GM19467 (cell line): Measurements from ENCODE around the gene ANKRD18B.
"Not testable (repeated sequence)": the region's sequence is repeated elsewhere in the genome, so short reads cannot be mapped to it uniquely, and the experiment has no call there.

Source experiments
- ATAC-seq: cut with Tn5 transposase; IDR thresholded peaks from one replicate; pipeline ENCODE4 v1.9.1; 2021; ENCODE audit warnings: mild to moderate bottlenecking, moderate library complexity; ENCODE audit not compliant: unreplicated experiment

Gene ANKRD18B

DNA sequence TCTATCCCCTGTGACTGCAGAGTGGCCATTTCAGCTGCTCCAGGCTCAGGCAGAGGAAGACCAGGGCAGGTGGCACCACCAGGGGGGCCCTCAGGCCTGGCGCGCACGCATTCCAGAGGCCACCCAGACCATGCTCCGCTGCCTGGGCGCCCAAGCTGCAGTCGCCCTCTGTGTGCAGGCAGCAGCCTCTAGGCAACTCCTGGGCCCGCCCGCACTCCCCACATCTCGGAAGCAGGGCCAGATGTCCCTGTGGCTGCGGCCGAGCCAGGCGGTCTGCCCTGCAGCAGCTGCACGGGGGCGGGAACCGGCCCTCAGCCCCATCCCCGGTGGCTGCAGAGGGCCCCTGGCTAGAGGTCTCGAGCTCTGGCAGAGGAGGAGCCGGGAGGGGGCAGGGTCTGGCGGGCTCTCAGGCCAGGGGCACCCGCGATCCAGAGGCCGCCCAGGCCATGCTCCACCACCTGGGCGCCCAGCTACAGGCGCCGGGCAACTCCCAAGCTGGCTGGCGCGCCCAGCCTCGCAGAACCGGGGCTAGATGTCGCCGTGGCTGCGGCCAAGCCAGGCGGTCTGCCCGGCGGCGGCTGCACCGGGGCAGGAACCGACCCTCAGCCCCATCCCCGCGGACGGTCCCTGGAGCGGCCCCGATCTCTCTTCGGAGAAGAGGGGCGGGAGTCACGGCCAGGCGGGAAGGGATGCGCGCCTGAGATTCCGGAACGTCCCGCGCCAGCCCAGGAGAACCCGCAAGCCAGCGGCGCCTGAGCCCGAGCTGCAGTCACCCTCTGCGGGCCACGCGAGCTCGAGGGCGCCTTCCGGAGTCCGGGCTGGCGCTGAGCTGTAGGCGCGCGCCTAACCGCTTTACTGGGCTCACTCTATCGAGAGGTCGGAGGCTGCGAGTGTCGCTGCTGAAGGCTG, at the start of gene ANKRD18B:
Gene ANKRD18B, plus strand, starts transcription at position 855 of the 909 bp plus-strand sequence. CDS start 239 bp downstream, outside the sequence.
- not testable (repeated sequence) for ATAC-seq

DNA sequence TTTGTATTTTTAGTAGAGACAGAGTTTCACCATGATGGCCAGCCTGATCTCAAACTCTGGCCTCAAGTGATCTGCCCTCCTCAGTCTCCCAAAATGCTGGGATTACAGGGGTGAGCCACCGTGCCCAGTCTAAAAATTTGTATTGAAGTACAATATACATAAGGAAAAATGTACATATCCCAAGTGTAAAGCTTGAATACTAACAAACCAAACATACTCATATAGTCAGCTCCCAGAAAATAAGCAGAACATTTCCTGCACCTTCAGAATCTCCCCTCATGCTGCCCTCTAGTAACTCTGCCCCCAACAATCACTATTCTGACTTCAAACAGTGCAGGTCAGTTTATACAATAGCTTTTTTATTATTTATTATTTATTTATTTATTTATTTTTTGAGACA, 48.7 kb upstream of the ANKRD18B start:
- no peak for ATAC-seq

DNA sequence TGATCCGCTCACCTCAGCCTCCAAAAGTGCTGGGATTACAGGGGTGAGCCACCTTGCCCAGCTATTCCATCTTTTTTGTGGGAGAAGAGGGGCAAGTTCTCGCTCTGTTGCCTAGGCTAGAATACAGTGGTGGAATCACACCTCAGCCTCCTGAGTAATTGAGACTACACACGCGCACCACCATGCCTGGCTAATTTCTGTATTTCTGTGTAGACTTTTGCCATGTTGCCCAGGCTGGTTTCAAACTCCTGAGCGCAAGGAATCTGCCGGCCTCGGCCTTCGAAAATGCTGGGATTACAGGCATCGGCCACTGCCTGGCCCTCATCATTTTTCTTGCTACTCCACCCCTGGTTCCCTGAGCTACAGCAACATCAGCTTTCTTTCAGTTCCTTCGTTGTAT, 47.5 kb upstream of the ANKRD18B start:
- ATAC-seq: no peak

DNA sequence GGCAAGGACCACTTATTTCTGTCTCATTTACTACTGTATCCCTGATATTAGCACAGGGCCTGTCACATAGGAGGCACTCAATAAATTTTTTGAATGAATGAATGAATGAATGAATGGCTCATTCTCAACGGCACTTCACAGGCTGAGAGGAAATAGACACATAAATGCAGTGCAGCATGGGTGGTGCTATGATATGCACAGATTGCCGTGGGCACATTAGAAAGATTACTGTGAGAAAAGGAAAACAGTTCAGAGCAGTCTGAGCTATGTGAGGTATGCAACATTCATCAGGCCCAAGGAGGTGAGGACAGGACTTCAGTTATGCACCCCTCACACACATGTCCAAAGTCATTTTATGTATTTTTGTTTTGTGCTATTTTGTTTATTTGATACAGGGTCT, 43.9 kb upstream of the ANKRD18B start:
- no peak for ATAC-seq

DNA sequence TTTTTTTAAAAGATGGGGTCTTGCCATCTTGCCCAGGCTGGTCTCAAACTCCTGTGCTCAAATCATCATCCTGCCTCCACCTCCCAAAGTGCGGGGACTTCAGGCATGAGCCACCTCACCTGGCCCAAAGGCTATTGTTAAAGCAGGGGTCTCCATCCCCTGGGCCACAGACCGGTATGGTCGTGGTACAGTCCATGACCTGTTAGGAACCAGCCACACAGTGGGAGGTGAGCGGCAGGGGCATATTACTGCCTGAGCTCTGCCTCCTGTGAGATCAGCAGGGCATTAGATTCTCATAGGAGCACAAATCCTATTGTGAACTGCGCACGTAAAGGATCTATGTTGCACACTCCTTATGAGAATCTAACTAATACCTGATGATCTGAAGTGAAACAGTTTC, 43.1 kb upstream of the ANKRD18B start:
- no peak for ATAC-seq

DNA sequence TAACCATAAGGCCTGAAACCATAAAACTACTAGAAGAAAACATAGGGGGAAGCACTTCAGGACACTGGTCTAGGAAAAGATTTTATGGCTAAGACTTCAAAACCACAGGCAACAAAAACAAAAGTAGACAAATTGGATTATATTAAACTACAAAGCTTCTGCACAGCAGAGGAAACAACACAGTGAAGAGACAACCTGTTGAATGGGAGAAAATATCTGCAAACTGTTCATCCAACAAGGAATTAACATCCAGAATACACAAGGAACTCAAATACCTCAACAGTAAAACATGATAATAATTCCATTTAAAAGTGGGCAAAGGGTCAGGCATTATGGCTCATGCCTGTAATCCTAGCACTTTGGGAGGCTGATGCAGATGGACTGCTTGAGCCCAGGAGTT, 38.7 kb upstream of the ANKRD18B start:
- ATAC-seq: not testable (repeated sequence)

DNA sequence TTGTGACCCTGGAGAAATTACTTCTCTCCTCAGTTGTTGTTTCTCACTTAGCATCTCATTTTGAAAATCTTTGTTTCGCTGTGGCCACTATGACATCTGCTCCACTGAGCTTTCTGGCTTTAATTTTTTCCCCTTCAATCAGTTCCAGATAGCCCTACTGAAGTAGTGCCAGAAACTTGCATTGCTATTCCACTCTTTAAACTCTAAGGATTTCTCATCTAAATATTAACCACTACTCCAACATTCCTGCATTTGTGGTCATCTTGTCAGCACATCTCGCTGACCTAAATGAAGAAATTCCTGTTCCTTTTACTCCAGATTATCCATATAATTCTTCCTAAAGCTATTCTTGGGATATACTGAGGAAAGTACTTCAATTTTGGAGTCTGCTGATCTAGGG, 35.0 kb upstream of the ANKRD18B start:
- ATAC-seq: no peak

DNA sequence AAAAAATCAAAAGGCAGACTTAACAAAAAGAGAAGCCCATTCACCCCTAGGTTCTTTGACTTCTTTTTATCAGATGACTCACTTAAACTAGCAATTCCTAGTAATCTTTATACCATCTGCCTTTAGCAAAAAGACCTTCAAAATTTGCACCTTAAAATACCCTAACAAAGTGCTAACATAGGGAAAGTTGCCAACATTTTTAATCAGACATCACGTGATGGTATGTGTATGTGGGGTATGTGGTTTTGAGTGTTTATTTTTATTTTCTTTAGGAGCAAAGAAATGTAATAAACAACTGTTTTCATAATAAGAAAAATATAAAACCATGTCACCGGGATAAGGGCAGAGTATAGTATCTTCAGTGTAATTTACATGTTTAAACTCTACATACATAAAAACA, 30.2 kb upstream of the ANKRD18B start:
- not testable (repeated sequence) for ATAC-seq

DNA sequence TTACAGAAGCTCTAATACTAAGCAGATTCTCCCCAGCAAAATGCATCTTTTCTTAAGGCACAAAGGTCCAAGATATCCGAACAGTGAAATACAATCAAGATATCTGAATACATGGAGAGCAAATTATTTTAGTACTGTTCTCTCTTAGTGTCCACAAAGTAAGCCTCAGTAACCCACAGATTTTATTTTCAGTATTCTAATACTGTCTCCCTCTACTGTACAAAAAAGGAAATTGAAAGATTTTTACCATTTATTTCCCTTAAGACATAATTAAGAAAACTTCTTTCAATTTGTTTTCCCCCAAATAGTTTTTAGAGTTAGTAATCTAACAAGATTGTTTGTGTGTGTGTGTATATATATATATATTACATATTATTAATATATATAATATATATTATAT, 25.7 kb upstream of the ANKRD18B start:
- no peak for ATAC-seq

DNA sequence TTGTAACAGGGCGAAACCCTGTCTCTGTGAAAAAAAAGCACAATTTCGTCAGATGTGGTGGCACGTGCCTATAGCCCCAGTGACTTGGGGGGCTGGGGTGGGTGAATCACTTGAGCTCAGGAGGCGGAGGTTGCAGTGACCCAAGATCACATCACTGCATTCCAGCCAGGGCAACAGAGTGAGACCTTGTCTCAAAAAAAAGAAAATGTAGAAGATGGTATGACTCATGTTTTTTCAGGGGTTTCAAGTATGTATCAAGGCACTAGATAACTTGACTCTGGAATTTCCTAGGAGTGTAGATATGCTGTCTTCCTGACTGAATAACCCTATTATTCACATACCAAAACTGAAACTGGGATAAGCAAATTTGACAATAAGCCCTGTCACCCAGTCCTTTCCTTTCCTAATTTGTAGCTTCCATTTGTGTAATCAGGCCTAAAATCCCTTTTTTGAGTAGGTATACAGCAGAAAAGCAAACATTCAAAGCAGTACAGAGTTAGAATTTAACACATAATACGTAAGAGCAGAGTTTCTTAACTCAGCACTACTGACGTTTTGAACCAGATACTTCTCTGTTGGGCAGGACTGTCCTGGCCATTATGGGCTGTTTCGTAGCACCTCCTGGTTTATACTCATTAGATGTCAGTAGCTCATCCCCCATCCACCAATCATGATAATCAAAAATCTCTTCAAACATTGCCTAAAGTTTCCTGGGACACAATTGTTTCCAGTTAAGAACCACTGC, 17.3 kb upstream of the ANKRD18B start:
- ATAC-seq: no peak

DNA sequence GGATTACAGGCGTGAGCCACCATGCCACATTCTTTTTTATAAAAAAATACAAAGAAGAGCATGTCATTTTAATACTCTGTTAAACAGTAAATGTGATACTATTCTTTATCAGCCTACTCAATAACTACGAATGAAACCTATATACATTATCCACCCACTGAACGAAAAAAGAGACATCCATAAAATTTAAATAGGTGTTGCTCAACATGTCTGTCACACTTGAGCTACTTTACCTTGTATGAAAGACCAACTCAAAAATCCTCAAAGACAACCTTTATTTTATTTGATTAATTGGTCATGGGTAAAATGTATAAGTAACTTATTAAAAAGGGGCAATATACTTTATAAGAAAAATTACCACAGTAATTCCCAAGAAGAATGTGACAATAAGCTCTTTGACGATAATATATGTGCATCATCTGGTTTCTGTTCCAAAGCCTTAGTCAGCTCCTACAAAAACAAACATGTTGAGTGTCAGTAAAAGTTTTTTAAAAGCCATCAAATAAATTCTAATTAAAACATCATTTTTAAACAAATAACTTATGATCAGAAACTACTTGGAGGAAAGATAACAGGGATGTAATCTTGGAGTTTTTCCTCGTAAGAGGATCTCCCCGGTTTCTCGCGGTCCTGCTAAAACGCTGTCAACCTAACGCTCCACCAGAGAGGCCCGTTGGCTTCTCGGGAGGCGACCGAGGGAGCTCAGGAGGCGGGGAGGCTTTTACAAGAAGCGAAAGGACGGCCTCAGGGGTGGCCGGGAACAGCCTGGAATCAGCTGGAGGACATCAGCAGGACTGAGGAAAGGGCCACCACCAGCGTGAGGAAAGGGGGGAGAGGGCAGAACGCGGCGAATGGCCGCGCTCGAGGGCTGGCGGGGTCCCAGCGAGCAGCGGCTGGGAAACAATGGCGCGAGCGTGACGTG, 13.5 kb upstream of the ANKRD18B start:
- ATAC-seq: no peak

DNA sequence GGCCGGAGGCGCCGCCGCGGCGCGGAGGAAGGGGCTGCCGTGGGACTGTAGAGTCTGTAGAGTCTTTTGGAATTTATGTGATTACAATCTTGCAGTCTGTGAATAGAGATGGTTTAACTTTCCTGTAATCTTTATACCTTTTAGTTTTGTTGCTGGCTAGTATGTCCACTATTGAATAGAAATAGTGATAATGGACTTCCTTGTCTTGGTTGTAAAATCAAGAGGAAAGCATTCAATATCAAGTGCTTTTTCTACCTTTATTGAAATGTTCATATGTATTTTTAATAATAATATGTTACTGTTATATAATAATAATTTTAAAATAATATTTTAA, 12.9 kb upstream of the ANKRD18B start:
- not testable (repeated sequence) for ATAC-seq

DNA sequence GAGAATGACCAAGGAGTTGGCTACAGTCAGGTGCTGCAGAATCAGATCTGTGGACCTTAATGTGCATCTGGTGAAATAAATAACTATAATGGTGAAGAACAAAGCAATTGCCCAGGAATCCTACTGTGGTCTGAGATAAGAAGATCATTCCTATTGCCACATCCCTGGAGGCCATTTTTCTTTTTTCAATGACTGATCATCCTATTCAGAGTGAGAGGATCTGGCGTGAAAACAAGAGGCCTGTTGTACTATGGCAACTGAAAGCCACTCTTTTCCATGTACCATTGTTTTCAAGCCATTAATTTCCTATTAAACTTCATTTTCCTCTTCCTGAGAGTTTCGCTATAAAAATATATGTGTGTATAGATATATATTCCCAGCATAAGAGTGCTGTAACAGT, 11.5 kb upstream of the ANKRD18B start:
- ATAC-seq: not testable (repeated sequence)

DNA sequence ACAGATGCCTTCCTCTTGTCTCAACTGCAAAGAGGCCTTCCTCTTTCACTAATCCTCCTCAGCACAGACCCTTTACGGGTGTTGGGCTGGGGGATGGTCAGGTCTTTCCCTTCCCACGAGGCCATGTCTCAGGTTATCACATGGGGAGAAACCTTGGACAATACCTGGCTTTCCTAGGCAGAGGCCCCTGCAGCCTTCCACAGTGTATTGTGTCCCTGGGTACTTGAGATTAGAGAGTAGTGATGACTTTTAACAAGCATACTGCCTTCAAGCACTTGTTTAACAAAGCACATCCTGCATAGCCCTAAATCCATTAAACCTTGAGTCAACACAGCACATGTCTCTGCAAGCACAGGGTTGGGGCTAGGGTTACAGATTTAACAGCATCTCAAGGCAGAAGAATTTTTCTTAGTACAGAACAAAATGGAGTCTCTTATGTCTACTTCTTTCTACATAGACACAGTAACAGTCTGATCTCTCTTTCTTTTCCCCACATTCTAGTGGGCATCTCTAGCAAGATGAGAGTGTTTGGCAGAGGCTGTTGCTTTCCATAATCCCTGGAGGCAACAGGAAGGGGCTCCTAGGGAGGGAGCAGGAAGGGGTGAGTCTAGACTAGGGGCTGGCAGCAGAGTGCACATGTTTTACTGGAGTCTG, 8.6 kb upstream of the ANKRD18B start:
- ATAC-seq: not testable (repeated sequence)

DNA sequence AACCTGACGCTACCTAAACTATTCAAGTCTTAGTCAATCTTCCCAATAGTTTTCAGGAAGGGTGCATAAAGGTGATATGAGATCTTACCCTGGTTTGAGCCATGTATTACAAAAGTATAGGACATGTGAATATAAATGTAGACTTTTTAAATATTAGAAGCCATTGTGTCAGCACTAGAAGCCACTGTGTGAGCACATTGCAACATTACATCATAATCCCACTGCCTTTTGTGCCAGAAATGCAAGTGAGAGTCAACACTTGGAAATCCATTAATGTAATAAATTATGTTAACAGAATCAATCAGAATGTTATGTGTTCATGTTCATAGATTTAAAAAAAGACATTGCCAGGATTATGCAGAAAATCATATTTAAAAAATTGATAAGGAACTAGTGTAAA, 7.7 kb upstream of the ANKRD18B start:
- not testable (repeated sequence) for ATAC-seq

DNA sequence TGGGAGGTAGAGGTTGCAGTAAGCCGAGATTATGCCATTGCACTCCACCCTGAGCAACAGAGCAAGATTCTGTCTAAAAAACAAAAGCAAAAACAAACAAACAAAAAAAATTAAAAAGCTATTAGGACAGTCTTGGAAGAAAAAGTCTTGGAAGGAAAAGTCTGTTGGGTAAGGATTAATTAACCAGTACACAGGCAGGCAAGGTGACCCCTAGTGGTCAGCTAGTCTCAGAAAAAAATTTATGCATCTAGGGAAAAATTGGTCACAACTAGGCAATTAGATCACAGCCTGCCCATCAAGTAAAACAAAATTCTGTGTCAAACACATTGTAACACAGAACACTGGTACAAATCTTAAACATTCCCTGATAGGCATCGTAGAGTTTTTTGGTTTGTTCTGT, 6.7 kb upstream of the ANKRD18B start:
- ATAC-seq: no peak

DNA sequence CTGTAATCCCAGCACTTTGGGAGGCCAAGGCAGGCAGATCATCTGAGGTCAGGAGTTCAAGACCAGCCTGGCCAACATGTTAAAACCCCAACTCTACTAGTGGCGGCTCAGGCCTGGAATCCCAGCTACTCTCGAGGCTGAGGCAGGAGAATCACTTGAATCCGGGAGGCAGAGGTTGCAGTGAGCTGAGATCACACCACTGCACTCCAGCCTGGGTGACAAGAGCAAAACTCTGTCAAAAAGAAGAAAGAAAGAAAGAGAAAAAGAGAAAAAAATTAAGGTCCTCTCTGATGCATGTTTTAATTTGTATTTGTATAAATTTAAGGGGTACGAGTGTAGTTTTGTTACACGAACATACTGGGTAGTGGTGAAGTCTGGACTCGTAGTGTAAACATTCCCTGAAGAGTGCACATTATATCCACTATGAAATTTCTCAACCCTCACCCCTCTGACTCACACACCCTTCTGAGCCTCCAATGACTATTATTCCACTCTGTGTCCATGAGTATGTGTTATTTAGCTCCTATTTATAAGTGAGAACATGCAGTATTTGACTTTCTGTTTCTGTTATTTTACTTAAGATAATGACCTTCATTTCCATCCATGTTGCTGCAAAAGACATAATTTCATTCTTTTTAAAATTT, 6.0 kb upstream of the ANKRD18B start:
- ATAC-seq: not testable (repeated sequence)

DNA sequence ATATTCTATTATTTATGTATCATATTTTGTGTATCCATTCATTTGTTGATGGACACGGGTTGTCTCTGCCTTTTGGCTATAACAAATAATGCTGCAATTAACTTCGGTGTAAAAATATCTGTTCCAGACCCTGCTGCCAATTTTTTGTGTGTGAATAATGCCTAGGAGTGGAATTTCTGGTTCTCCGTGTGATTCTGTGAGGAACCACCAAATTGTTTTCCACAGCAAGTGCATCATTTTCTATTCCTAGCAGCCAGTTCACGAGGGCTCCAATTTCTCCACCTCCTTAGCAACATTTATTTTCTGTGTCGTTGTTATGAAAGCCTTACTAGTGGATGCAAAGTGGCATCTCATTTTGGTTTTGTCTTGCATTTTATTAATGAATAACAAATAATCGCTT, 2.2 kb upstream of the ANKRD18B start:
- ATAC-seq: not testable (repeated sequence)

DNA sequence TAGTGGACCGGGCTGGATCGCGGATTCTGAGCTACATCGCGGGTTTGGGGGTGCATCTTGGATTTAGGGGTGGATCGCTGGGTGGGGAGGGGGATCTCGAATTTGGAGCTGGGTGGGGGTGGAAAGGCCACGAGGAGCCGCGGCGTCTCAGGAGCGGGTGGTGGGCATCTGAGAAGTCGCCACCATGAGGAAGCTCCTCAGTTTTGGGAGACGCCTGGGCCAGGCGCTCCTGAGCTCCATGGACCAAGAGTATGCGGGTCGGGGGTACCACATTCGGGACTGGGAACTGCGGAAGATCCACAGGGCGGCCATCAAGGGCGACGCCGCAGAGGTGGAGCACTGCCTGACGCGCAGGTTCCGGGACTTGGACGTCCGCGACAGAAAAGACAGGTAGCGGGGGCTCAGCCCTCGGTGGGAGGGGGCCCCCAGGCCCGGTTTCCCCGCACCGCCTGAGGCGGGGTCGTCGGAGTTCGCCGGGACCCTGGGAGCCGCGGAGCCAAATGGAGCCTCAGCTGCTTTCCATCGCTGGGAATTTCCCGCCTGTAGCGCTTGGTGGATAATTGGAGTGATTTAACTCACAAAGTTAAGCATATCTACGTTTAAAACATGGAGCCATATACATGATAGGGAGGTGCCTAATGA, 376 bp downstream of the ANKRD18B start:
- ATAC-seq: no peak

DNA sequence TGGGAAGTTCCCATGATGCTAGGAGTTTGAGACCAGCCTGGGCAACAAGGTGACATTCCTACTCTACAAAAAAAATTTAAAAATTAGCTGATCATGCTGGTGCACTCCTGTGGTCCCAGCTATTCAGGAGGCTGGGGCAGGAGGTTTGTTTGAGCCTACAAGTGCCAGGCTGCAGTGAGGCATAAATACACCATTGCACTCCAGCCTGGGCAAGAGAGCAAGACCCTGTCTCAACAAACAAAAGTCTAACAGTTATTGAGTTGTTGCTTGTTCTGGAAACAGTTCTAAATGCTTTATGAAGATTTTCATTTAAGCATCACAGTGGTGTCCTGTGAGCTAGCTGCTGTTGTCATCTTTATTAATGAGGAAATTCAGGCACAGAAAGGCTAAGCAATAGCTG, 4.0 kb downstream of the ANKRD18B start:
- ATAC-seq: not testable (repeated sequence)
